ENCODE results near the gene MARVELD1.
A peak's percentile ranks its signal among the peaks of the same experiment; 100 is the strongest.

The MARVELD1 gene

GRCh38 chr10:97752956-97753355 lies 39.4 kb downstream of the MARVELD1 start:
- DNase-seq (ENCODE audit: low spot score) = no peak
- TF ChIP-seq CTCF (IDR thresholded peaks at IDR 0.05; ENCODE audit: extremely low read depth, missing control alignments) = no peak

GRCh38 chr10:97754726-97755125 lies 41.2 kb downstream of the MARVELD1 start:
- DNase-seq (ENCODE audit: low spot score) = no peak
- no peak for TF ChIP-seq CTCF (IDR thresholded peaks at IDR 0.05; ENCODE audit: extremely low read depth, missing control alignments)

DNA sequence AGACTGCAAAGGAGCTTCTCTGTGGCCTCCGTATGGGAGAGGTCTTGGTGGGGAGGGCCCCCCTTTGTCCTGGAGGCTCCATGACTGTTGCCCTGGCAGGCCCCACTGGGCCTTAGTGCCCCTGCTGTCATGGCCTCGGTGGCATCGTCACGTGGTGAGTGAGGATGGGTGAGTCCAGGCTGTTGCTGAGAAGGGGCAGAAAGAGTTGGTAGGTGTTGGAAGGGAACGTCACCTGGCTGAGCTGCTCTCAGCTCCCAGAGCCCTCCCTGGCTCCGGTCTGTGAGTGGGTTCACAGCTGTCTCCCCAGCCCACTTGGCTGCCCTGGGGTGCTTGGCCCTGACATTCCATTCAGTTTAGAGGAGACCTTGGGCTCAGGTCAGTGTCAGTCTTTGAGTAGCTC lies 42.2 kb downstream of the MARVELD1 start:
- no peak for TF ChIP-seq CTCF (IDR thresholded peaks at IDR 0.05; ENCODE audit: extremely low read depth, missing control alignments)

DNA sequence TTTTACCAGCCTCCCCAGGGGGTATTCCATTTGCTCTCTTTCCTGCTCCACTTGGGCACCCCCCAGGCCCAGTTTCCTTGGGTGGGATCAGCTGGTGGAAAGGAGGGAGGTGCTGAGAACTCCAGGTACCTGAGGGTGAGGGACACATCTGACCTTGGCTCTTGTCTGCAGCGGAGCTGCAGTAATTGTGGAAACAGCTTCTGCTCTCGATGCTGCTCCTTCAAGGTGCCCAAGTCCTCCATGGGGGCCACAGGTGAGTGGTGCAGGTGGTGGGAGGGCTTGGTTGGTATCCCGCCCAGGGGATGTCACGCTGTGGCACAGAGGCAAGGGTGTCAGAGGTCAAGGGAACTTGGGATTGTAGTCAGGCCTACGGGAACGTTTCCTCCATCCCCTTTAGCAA lies 43.9 kb downstream of the MARVELD1 start:
- TF ChIP-seq CTCF (IDR thresholded peaks at IDR 0.05; ENCODE audit: extremely low read depth, missing control alignments) = no peak
- DNase-seq (ENCODE audit: low spot score) = no peak

More for the DNA sequence above, 42.2 kb downstream of the MARVELD1 start:
- no peak for DNase-seq (ENCODE audit: low spot score)

DNA sequence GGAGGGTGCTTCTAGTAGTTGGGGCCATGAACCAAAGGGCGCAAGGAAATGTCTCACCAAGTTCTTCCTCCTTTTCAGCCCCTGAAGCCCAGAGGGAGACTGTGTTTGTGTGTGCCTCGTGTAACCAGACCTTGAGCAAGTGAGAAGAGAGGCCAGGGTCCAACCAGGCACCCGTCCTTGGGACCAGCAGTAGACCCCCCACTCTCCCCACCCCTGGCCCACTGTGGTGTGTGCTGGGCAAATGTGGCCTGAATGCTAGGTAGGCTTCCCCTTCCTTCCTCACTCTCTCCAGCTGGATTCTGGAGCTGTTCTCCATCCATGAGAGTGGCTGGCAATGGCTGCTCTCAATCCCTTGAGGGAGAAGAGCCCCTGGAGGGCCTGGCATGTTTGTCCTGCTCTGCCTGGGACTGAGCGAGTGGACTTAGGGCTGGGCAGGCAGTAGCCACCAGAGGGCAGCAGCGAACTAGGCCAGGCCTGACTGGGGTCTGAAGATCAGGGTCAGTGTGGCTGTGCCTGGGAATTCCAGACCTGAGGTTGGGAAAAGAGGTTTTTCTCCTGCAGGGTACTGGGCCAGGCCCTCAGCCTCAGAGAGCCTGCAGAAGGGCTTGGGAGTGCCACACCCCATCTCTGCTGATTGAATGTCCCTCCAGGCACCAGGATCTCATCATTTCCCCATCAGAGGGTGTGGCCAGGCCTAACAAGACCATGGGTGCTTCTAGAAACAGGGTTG lies 45.8 kb downstream of the MARVELD1 start:
- DNase-seq (ENCODE audit: low spot score) = peak; percentile 77
- TF ChIP-seq CTCF (IDR thresholded peaks at IDR 0.05; ENCODE audit: extremely low read depth, missing control alignments) = peak; percentile 80

GRCh38 chr10:97759946-97760345 lies 46.4 kb downstream of the MARVELD1 start:
- no peak for TF ChIP-seq CTCF (IDR thresholded peaks at IDR 0.05; ENCODE audit: extremely low read depth, missing control alignments)
- no peak for DNase-seq (ENCODE audit: low spot score)

GRCh38 chr10:97760461-97761257 lies 47.1 kb downstream of the MARVELD1 start:
- no peak for TF ChIP-seq CTCF (IDR thresholded peaks at IDR 0.05; ENCODE audit: extremely low read depth, missing control alignments)
- DNase-seq (ENCODE audit: low spot score) = no peak

All from GM20000 (cell line).